ENCODE measurements around the gene UTS2.

Gene UTS2

GRCh38 chr1:7890853-7891252 is 38.0 kb upstream of the UTS2 start:
- TF ChIP-seq CTCF (IDR thresholded peaks at IDR 0.05; ENCODE audit: insufficient read depth, low read depth, low read length, missing control alignments): no peak
- no peak for DNase-seq (ENCODE audit: low read depth)
- H3K4me3 ChIP-seq (ENCODE audit: low read depth, low read length): no peak overlapping the region

GRCh38 chr1:7888248-7889081 is 35.6 kb upstream of the UTS2 start:
- TF ChIP-seq CTCF (IDR thresholded peaks at IDR 0.05; ENCODE audit: insufficient read depth, low read depth, low read length, missing control alignments): no peak
- DNase-seq (ENCODE audit: low read depth): no peak
- no peak overlapping the region for H3K4me3 ChIP-seq (ENCODE audit: low read depth, low read length)

GRCh38 chr1:7886405-7886745 is 33.5 kb upstream of the UTS2 start:
- no peak for DNase-seq (ENCODE audit: low read depth)
- no peak for TF ChIP-seq CTCF (IDR thresholded peaks at IDR 0.05; ENCODE audit: insufficient read depth, low read depth, low read length, missing control alignments)
- no peak overlapping the region for H3K4me3 ChIP-seq (ENCODE audit: low read depth, low read length)

GRCh38 chr1:7885513-7886404 is 32.9 kb upstream of the UTS2 start:
- peak; percentile 25 for DNase-seq (ENCODE audit: low read depth)
- TF ChIP-seq CTCF (IDR thresholded peaks at IDR 0.05; ENCODE audit: insufficient read depth, low read depth, low read length, missing control alignments): no peak
- H3K4me3 ChIP-seq (ENCODE audit: low read depth, low read length): no peak overlapping the region

- H3K4me3 ChIP-seq (ENCODE audit: low read depth, low read length): no peak overlapping the region
- no peak for TF ChIP-seq CTCF (IDR thresholded peaks at IDR 0.05; ENCODE audit: insufficient read depth, low read depth, low read length, missing control alignments)
- DNase-seq (ENCODE audit: low read depth): no peak
Measured at GRCh38 chr1:7884757-7885156, 31.9 kb upstream of the UTS2 start.

GRCh38 chr1:7879228-7879627 is 26.4 kb upstream of the UTS2 start:
- TF ChIP-seq CTCF (IDR thresholded peaks at IDR 0.05; ENCODE audit: insufficient read depth, low read depth, low read length, missing control alignments): no peak
- no peak overlapping the region for H3K4me3 ChIP-seq (ENCODE audit: low read depth, low read length)

More at GRCh38 chr1:7879228-7879627, 26.4 kb upstream of the UTS2 start:
- DNase-seq (ENCODE audit: low read depth): no peak
